T47D (cell line): ENCODE data around the gene NDUFA9.

Experiments
- DNase-seq, 2 experiments: peaks; one replicate each; pipeline versions ENCODE4 v3.0.0 to v3.0.0-alpha.2; 2011 to 2012; ENCODE audit warnings: low read depth in 1 of 2, low spot score in 1 of 2
- JUND ChIP-seq: IDR thresholded peaks from 2 replicates; pipeline ENCODE4 v1.6.1; 2012; ENCODE audit warnings: low read depth
- in situ Hi-C: cut with HindIII; loops from 2 replicates; pipeline ENCODE4 v1.10.0; 2016; ENCODE audit warnings: low sequenced_read_pairs, low pct_unique_long_range_greater_than_20kb

The NDUFA9 gene

GRCh38 chr12:4648501-4649357 lies at the start of gene NDUFA9, which contains the start of gene AKAP3:
TSS of gene NDUFA9 (plus strand) at chr12:4649114. CDS start at chr12:4649127, 13 bp downstream.
TSS of gene AKAP3 (minus strand) at chr12:4649051. CDS start at chr12:4638196, 10,855 bp downstream.
- no peak for TF ChIP-seq JUND
- peak; percentile 1 to 66 for DNase-seq
- in situ Hi-C loops: no loop called here

GRCh38 chr12:4603421-4603820 lies 45.5 kb upstream of the NDUFA9 start:
- no peak for DNase-seq
- in situ Hi-C loops: no loop called here

GRCh38 chr12:4603946-4604345 lies 45.0 kb upstream of the NDUFA9 start:
- DNase-seq: no peak
- in situ Hi-C loops: no loop called here
- TF ChIP-seq JUND: no peak

More at GRCh38 chr12:4603421-4603820, 45.5 kb upstream of the NDUFA9 start:
- no peak for TF ChIP-seq JUND

GRCh38 chr12:4604684-4605193 lies 44.2 kb upstream of the NDUFA9 start:
- DNase-seq: peak; percentile 16 to 79
- TF ChIP-seq JUND: no peak
- in situ Hi-C loops: no loop called here

- no peak for TF ChIP-seq JUND
- in situ Hi-C loops: no loop called here
- DNase-seq: no peak
Observed at GRCh38 chr12:4607056-4607455, 41.9 kb upstream of the NDUFA9 start.

GRCh38 chr12:4609071-4609470 lies 39.8 kb upstream of the NDUFA9 start:
- no peak for TF ChIP-seq JUND
- DNase-seq: no peak
- in situ Hi-C loops: no loop called here

GRCh38 chr12:4610481-4610880 lies 38.4 kb upstream of the NDUFA9 start:
- TF ChIP-seq JUND: no peak
- DNase-seq: no peak
- in situ Hi-C loops: no loop called here

GRCh38 chr12:4615667-4616066 lies 33.2 kb upstream of the NDUFA9 start:
- no peak for DNase-seq
- no peak for TF ChIP-seq JUND
- in situ Hi-C loops: no loop called here

GRCh38 chr12:4621511-4621910 lies 27.4 kb upstream of the NDUFA9 start:
- in situ Hi-C loops: no loop called here
- TF ChIP-seq JUND: no peak
- DNase-seq: no peak

GRCh38 chr12:4626543-4626942 lies 22.4 kb upstream of the NDUFA9 start:
- no peak for TF ChIP-seq JUND
- DNase-seq: no peak
- in situ Hi-C loops: no loop called here

- no peak for TF ChIP-seq JUND
- DNase-seq: no peak
- in situ Hi-C loops: no loop called here
Observed at GRCh38 chr12:4628406-4628805, 20.5 kb upstream of the NDUFA9 start.

GRCh38 chr12:4630262-4630661 lies 18.7 kb upstream of the NDUFA9 start:
- no peak for DNase-seq
- no peak for TF ChIP-seq JUND
- in situ Hi-C loops: no loop called here

- in situ Hi-C loops: no loop called here
- no peak for TF ChIP-seq JUND
- no peak for DNase-seq
Observed at GRCh38 chr12:4643747-4644146, 5.2 kb upstream of the NDUFA9 start.
